ENCODE results near the gene SETD3. TPM values are rescaled to one million over a fixed set of nuclear protein-coding genes. Genes with fewer than 3 reads are reported as not detected.

The SETD3 gene
- total and polyA plus RNA-seq, 2 of the 8 experiments (the other 6 are each of a cell fraction or from before 2014, with no cell fraction given), result 24.0 to 64.0 TPM

DNA sequence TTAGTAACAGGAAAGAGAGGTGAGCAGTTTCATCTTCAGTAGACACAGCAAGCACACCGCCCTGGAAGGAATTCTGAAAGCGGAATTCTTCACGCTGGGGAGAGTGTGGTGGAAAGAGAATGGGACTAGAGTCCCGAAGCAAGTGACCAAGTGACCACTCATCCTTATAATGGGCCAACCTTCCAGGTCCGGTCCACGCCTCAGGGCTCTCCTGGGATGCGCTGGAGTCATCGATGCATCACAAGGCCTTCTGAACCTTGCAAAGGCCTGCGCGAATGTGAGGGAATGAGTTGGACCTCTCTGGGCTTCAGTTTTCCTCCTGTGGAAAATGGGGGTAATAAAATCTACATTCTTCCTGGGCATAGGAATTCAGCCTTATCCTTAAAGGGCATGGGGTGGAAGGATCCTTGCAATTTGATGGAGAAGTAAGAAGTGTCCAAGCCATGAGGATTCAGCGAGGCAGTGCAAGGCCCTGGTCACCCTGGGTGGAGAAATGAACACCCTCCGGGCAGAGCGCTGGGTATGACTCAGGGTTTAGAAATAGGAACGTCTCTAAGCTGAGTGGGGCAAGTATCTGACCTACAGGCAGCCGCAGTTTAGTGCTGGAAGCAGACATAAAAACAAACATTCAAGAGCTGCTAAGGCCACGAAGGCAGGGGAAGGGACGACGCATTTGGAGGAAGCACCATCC lies 97.7 kb downstream of the SETD3 start:
- Histone ChIP-seq H4K5ac (ENCODE audit: insufficient read length, low read depth, low read length) (no peak overlapping the region), H3K4me2 (ENCODE audit: insufficient read depth in 1 of 2, low read depth in 2 of 2, low read length in 2 of 2) (no peak overlapping the region), H3K27me3 (replicated peaks in 1 of 4; ENCODE audit: control insufficient read depth in 3 of 4, extremely low read depth in 1 of 4, insufficient read depth in 3 of 4, low read length in 3 of 4) (no peaks in the 10 kb centered on the region), H3K4ac (replicated peaks; ENCODE audit: insufficient read length, low read depth, low read length) (no peak overlapping the region), H3K14ac (ENCODE audit: insufficient read length) (no peak overlapping the region), H4K20me1 (replicated peaks in 1 of 2; ENCODE audit: control insufficient read depth in 1 of 2, insufficient read depth in 2 of 2, low read length in 2 of 2) (no peaks in the 10 kb centered on the region), H4K91ac (replicated peaks; ENCODE audit: insufficient read length, low read length) (no peak overlapping the region), H3K23me2 (ENCODE audit: low read depth, low read length) (no peaks in the 10 kb centered on the region), H3K9me3 (ENCODE audit: insufficient read depth in 2 of 2, low read depth in 1 of 2, low read length in 1 of 2) (no peaks in the 10 kb centered on the region; a peak in 1 of 4 replicates), H2BK5ac (ENCODE audit: low read depth, low read length) (0 out of 2 replicates have a peak overlapping the region, but pooled peaks have one; percentile 40), H3K56ac (replicated peaks; ENCODE audit: insufficient read length, low read depth, low read length) (no peak overlapping the region), H3K4me1 (replicated peaks in 1 of 4; ENCODE audit: control insufficient read depth in 3 of 4, insufficient read depth in 4 of 4, low read length in 3 of 4) (peaks cover 0 to 17% (median 5%) of the 10 kb centered on the region in 4 experiments; a peak in 6 of 7 replicates), H3K23ac (ENCODE audit: insufficient read length) (no peak overlapping the region), H3K79me2 (ENCODE audit: control insufficient read depth in 1 of 2, insufficient read depth in 2 of 2, low read length in 2 of 2) (no peaks in the 10 kb centered on the region), H3K18ac (ENCODE audit: extremely low read depth, low read length) (0 out of 2 replicates have a peak overlapping the region, but pooled peaks have one; percentile 15), H2BK15ac (ENCODE audit: low read length) (no peak overlapping the region), H3K27ac (ENCODE audit: low read depth, low read length) (no peak overlapping the region), H2AK5ac (ENCODE audit: low read depth, low read length) (peak overlapping the region; percentile 86; the same call in 1 of the 2 replicates), H3K4me3 (ENCODE audit: extremely low read depth in 1 of 4, insufficient read depth in 2 of 4, low read depth in 3 of 4, low read length in 4 of 4) (no peak overlapping the region), H2BK120ac (replicated peaks; ENCODE audit: low read depth, low read length) (no peak overlapping the region), H2AFZ (ENCODE audit: low read length) (peak overlapping the region; percentile 49; the same call in 1 of the 2 replicates), H2BK20ac (ENCODE audit: low read length) (no peak overlapping the region), H4K8ac (ENCODE audit: extremely low read depth, insufficient read depth, low read length) (peak overlapping the region; percentile 31; the same call in 1 of the 2 replicates), H2BK12ac (ENCODE audit: low read depth, low read length) (peak overlapping the region; percentile 99; the same call in 1 of the 2 replicates), H3K79me1 (ENCODE audit: low read depth, low read length) (no peaks in the 10 kb centered on the region), H3K9ac (replicated peaks in 1 of 4; ENCODE audit: extremely low read depth in 1 of 4, low read depth in 3 of 4, low read length in 3 of 4) (no peak overlapping the region), H3K36me3 (ENCODE audit: control insufficient read depth in 2 of 4, insufficient read depth in 4 of 4, low read length in 3 of 4) (no peaks in the 10 kb centered on the region)
- WGBS, 2 experiments (ENCODE audit: extremely low coverage in 1 of 2, insufficient coverage in 1 of 2, insufficient read length in 1 of 2, insufficient replicate concordance in 2 of 2, low coverage in 1 of 2, low lambda C conversion rate in 2 of 2, missing lambda C conversion rate in 1 of 2), result 93% methylated on average over 18 of the region's 18 CpGs; no CpG with 5 or more reads in 1 of the 2 experiments
- POLR2A ChIA-PET (ENCODE audit: partially characterized antibody), result interaction anchor here (1.0 to 1.1 kb wide), 2 partner anchors 9 to 38 kb away, joined by 3 to 6 read pairs; no protein-coding TSS in a partner anchor
- DNase-seq (ENCODE audit: low read depth in 1 of 2, low spot score in 2 of 2) (no peak), FAIRE-seq (no peak)
- TF ChIP-seq, protein P1, sequence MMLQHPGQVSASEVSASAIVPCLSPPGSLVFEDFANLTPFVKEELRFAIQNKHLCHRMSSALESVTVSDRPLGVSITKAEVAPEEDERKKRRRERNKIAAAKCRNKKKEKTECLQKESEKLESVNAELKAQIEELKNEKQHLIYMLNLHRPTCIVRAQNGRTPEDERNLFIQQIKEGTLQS (IDR thresholded peaks at IDR 0.05; ENCODE audit: insufficient read depth, low read depth, low read length), result no peak
- TF ChIP-seq ASH2L (IDR thresholded peaks at IDR 0.05; ENCODE audit: low read length) (no peak), GTF2F1 (IDR thresholded peaks at IDR 0.05; ENCODE audit: borderline replicate concordance, low read depth, low read length) (no peak), FOSL1 (IDR thresholded peaks at IDR 0.05; ENCODE audit: insufficient read depth, low read depth, low read length) (no peak)
- TF ChIP-seq, protein P2, sequence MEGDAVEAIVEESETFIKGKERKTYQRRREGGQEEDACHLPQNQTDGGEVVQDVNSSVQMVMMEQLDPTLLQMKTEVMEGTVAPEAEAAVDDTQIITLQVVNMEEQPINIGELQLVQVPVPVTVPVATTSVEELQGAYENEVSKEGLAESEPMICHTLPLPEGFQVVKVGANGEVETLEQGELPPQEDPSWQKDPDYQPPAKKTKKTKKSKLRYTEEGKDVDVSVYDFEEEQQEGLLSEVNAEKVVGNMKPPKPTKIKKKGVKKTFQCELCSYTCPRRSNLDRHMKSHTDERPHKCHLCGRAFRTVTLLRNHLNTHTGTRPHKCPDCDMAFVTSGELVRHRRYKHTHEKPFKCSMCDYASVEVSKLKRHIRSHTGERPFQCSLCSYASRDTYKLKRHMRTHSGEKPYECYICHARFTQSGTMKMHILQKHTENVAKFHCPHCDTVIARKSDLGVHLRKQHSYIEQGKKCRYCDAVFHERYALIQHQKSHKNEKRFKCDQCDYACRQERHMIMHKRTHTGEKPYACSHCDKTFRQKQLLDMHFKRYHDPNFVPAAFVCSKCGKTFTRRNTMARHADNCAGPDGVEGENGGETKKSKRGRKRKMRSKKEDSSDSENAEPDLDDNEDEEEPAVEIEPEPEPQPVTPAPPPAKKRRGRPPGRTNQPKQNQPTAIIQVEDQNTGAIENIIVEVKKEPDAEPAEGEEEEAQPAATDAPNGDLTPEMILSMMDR (IDR thresholded peaks at IDR 0.05; ENCODE audit: control extremely low read depth in 1 of 3, insufficient read depth in 1 of 3, low read depth in 1 of 3, low read length in 3 of 3), result no peak
- CTCF ChIA-PET (ENCODE audit: partially characterized antibody), result interaction anchor here (0.9 to 19.9 kb wide), 7 partner anchors 10 to 116 kb away, joined by 3 to 447 read pairs (median 5); no protein-coding TSS in a partner anchor

All from H1 (cell line).